GM06990 (cell line): ENCODE measurements around the gene PLPPR2.
A peak's percentile ranks its signal among the peaks of the same experiment; 100 is the strongest.

ENCODE experiments used
- DNase-seq: peaks from one replicate; pipeline ENCODE4 v3.0.0-alpha.2; 2011; ENCODE audit not compliant: insufficient read length; ENCODE audit errors: extremely low read depth
- H3K27me3 ChIP-seq: replicated peaks from 2 replicates; pipeline ENCODE4 v1.6.0; 2011; ENCODE audit warnings: low read length; ENCODE audit not compliant: control insufficient read depth, insufficient read depth
- H3K36me3 ChIP-seq: 2 replicates; pipeline ENCODE4 v1.5.1; 2011; ENCODE audit warnings: low read length; ENCODE audit not compliant: control insufficient read depth, insufficient read depth
- H3K4me3 ChIP-seq: replicated peaks from 2 replicates; pipeline ENCODE4 v1.5.1; 2011; ENCODE audit warnings: low read depth, mild to moderate bottlenecking, control low read depth, low read length
- TF ChIP-seq, protein P1 (sequence below): IDR thresholded peaks from 2 replicates; pipeline ENCODE4 v1.5.1; 2011; ENCODE audit warnings: low read length, control low read depth, mild to moderate bottlenecking, inconsistent platforms; ENCODE audit not compliant: insufficient read depth, poor library complexity, severe bottlenecking

The PLPPR2 gene

DNA sequence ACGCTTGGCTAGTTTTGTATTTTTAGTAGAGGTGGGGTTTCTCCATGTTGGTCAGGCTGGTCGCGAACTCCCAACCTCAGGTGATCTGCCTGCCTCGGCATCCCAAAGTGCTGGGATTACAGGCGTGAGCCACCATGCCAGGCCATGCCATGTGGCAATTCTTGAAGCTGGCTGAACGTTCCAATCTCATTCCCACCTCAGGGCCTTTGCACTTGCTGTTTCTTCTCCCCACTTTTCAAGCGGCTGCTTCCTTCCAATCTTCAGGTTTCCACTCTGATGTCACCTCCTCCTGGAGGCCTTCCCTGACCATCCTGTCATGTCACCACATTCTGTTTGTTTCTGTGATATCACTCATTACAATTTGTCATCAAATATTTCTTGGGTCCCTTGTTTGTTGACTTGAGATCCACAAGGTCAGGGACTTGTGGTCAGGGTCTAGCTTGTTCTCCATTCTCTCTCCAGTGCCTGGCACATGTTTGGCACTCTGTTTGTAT is 24.7 kb downstream of the PLPPR2 start:
- no peak for DNase-seq
- H3K36me3 ChIP-seq, result no peaks in the 10 kb centered on the region; the same call in 1 of the 2 replicates
- H3K27me3 ChIP-seq, result no peaks in the 10 kb centered on the region; the same call in 1 of the 2 replicates
- TF ChIP-seq, protein P1, sequence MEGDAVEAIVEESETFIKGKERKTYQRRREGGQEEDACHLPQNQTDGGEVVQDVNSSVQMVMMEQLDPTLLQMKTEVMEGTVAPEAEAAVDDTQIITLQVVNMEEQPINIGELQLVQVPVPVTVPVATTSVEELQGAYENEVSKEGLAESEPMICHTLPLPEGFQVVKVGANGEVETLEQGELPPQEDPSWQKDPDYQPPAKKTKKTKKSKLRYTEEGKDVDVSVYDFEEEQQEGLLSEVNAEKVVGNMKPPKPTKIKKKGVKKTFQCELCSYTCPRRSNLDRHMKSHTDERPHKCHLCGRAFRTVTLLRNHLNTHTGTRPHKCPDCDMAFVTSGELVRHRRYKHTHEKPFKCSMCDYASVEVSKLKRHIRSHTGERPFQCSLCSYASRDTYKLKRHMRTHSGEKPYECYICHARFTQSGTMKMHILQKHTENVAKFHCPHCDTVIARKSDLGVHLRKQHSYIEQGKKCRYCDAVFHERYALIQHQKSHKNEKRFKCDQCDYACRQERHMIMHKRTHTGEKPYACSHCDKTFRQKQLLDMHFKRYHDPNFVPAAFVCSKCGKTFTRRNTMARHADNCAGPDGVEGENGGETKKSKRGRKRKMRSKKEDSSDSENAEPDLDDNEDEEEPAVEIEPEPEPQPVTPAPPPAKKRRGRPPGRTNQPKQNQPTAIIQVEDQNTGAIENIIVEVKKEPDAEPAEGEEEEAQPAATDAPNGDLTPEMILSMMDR, result no peak
- H3K4me3 ChIP-seq, result peak overlapping the region; percentile 82

DNA sequence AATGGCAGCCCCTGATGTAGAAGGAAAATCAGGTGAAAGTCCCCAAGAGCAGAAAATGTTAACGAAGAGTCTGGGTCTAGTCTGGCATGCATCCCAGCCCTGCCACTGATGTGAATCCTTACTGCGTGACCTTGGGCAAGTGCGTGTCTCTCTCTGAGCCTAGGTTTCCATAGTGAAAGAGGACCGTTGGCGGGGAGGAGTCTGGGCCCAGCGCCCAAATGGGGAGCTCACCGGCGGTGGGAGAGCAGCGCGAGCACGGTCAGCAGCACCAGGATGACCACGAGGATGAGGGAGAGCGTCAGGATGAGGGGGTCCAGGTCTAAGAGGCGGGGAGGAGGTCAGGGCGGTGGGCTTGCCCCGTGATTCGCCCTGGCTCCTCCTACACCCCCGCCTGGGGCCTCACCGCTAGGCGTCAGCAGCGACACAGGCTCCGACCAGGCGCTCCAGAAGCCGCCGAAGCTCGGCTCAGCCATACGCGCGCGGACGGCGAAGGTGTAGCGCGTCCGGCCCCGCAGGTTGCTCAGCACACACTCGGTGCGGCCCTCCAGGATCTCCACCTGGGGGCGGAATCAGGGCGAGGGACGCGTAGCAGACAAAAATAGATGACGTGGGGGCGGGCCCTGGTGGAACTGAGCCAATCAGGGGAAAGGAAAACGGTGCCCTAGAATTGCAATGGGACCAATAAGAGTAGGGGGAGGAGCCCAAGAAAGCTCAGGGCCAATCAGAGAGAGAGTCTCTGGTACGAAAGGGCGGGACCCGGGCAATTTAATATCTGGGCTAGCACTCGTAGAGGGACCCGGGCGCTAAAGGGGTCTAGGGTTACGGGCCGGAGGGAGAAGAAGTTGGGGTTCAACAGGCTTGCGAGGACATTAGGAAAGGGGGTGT is 25.7 kb downstream of the PLPPR2 start:
- TF ChIP-seq, protein P1, result peak; percentile 84
- H3K27me3 ChIP-seq, result no peaks in the 10 kb centered on the region; the same call in 1 of the 2 replicates
- H3K36me3 ChIP-seq, result no peaks in the 10 kb centered on the region; the same call in 1 of the 2 replicates
- peak; percentile 96 for DNase-seq
- peak overlapping the region; percentile 82 for H3K4me3 ChIP-seq

DNA sequence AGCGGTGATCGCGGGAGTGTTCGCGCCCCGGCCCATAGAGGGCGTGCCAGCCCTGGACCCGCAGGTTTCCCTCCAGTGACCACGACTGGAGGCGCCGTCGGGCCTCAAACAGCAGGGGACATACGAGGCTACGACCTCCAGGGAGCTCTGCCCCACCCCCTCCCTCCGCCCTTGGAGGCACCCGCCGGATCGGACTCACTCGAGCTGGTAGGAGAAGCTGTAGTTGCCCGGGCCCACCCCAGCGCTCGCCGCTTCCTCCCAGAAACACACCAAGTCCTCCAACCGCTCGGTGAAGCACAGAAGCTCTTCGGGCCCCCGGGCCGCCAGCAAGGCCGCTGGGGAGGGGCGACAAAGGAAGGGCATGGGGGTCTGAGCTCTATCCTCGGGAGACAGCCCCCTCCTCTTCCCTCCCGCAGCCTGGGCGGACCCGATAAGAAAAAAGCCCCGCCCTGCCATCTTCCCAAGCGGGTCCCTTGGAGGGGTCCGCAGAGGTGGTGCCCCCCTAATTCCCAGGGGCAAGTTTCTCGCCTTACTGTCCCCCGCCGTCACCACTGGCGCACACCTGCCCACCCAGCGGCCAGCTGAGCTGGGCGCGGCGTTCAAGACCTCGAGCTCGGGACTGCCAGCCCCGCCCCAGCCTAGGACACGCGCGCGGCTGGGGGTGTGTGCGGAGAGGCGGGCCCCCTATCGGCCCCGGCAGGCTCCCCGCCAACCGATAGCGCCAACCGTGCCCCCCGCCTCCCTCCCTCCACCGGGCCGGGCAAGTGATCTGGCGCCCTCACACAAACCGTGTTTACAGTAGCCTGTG is 27.9 kb downstream of the PLPPR2 start:
- Histone ChIP-seq H3K4me3 (peak overlapping the region; percentile 27), H3K36me3 (no peaks in the 10 kb centered on the region; the same call in 1 of the 2 replicates), H3K27me3 (no peaks in the 10 kb centered on the region; the same call in 1 of the 2 replicates)
- peak; percentile 61 for DNase-seq
- TF ChIP-seq, protein P1, result peak; percentile 86

- TF ChIP-seq, protein P1, result no peak
- Histone ChIP-seq H3K4me3 (peak overlapping the region; percentile 5; the same call in 1 of the 2 replicates), H3K36me3 (no peaks in the 10 kb centered on the region), H3K27me3 (no peaks in the 10 kb centered on the region; the same call in 1 of the 2 replicates)
- no peak for DNase-seq
These were observed 28.4 kb downstream of the PLPPR2 start for GRCh38 chr19:11383706-11384048.

DNA sequence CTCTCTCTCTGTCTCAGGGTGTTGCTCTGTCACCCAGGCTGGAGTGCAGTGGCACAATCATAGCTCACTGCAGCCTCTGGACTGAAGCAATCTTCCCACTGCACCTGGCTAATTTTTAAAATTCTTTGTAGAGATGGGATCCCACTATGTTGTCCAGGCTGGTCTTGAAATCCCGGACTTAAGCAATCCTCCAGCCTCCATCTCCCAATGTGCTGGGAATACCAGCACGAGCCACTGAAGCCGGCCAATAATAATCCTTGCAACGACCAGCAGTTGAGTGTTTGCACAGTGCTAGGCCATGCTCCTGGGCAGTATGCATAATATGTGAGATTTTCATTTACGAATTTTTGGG is 29.5 kb downstream of the PLPPR2 start:
- no peaks in the 10 kb centered on the region for H3K36me3 ChIP-seq
- H3K4me3 ChIP-seq, result no peak overlapping the region
- DNase-seq, result no peak
- H3K27me3 ChIP-seq, result no peaks in the 10 kb centered on the region; the same call in 1 of the 2 replicates
- TF ChIP-seq, protein P1, result no peak
